ENCODE results near the gene PITPNM3. TPM values are rescaled to one million over a fixed set of nuclear protein-coding genes. Genes with fewer than 3 reads are reported as not detected.

Gene PITPNM3
- total and polyA plus RNA-seq, 2 of the 8 experiments (the other 6 are each of a cell fraction or from before 2014, with no cell fraction given) = 1.7 to 3.1 TPM

DNA sequence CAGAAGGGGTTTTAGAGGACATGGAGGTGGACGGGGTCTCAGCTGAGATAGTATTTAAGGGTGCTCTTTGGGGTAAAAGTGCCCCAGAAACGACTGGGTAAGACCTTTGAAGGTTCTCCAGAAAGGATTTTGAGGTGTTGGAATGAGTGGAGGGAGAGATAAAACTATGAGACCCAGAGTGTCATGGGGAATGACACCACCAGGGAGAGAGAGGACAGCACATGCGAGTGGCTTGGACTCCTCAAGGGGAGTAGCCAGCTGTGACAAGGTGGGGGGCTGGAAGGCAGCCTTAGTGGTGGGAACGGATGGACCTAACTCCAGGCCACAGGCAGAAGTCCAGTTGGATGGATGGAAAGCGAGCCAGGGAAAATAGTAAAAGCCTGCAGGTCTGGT is 19.2 kb upstream of the PITPNM3 start:
- DNase-seq (ENCODE audit: low read depth in 1 of 2, low spot score in 2 of 2) (no peak), FAIRE-seq (no peak)
- ChIA-PET CTCF (ENCODE audit: partially characterized antibody) (interaction anchor here (0.9 to 3.2 kb wide), 3 partner anchors 23 to 103 kb away, joined by 3 to 19 read pairs (median 3); no protein-coding TSS in a partner anchor), POLR2A (ENCODE audit: partially characterized antibody) (interaction anchor here (1.2 kb wide), 2 partner anchors 17 to 80 kb away, joined by 3 read pairs; no protein-coding TSS in a partner anchor)
- Histone ChIP-seq H3K9ac (replicated peaks in 1 of 4; ENCODE audit: extremely low read depth in 1 of 4, low read depth in 3 of 4, low read length in 3 of 4) (no peak overlapping the region), H3K4ac (replicated peaks; ENCODE audit: insufficient read length, low read depth, low read length) (no peak overlapping the region), H3K79me2 (ENCODE audit: control insufficient read depth in 1 of 2, insufficient read depth in 2 of 2, low read length in 2 of 2) (no peaks in the 10 kb centered on the region), H4K91ac (replicated peaks; ENCODE audit: insufficient read length, low read length) (no peak overlapping the region), H2BK20ac (ENCODE audit: low read length) (no peak overlapping the region), H3K18ac (ENCODE audit: extremely low read depth, low read length) (no peak overlapping the region), H3K36me3 (ENCODE audit: control insufficient read depth in 2 of 4, insufficient read depth in 4 of 4, low read length in 3 of 4) (peaks cover 0 to 9% (median 2%) of the 10 kb centered on the region in 4 experiments; a peak in 2 of 8 replicates), H3K4me1 (replicated peaks in 1 of 4; ENCODE audit: control insufficient read depth in 3 of 4, insufficient read depth in 4 of 4, low read length in 3 of 4) (peaks cover 0 to 10% (median 4%) of the 10 kb centered on the region in 4 experiments; a peak in 4 of 7 replicates), H3K56ac (replicated peaks; ENCODE audit: insufficient read length, low read depth, low read length) (no peak overlapping the region), H3K79me1 (ENCODE audit: low read depth, low read length) (no peaks in the 10 kb centered on the region; the same call in 1 of the 2 replicates), H2BK120ac (replicated peaks; ENCODE audit: low read depth, low read length) (no peak overlapping the region), H2BK15ac (ENCODE audit: low read length) (no peak overlapping the region), H2BK12ac (ENCODE audit: low read depth, low read length) (no peak overlapping the region), H4K5ac (ENCODE audit: insufficient read length, low read depth, low read length) (no peak overlapping the region), H3K14ac (ENCODE audit: insufficient read length) (no peak overlapping the region), H3K27me3 (replicated peaks in 1 of 4; ENCODE audit: control insufficient read depth in 3 of 4, extremely low read depth in 1 of 4, insufficient read depth in 3 of 4, low read length in 3 of 4) (no peaks in the 10 kb centered on the region), H3K23ac (ENCODE audit: insufficient read length) (no peak overlapping the region), H3K4me2 (ENCODE audit: insufficient read depth in 1 of 2, low read depth in 2 of 2, low read length in 2 of 2) (no peak overlapping the region), H3K9me3 (ENCODE audit: insufficient read depth in 2 of 2, low read depth in 1 of 2, low read length in 1 of 2) (no peaks in the 10 kb centered on the region), H2AK5ac (ENCODE audit: low read depth, low read length) (no peak overlapping the region), H2BK5ac (ENCODE audit: low read depth, low read length) (no peak overlapping the region), H4K20me1 (replicated peaks in 1 of 2; ENCODE audit: control insufficient read depth in 1 of 2, insufficient read depth in 2 of 2, low read length in 2 of 2) (no peaks in the 10 kb centered on the region), H3K23me2 (ENCODE audit: low read depth, low read length) (no peaks in the 10 kb centered on the region), H2AFZ (ENCODE audit: low read length) (no peak overlapping the region), H4K8ac (ENCODE audit: extremely low read depth, insufficient read depth, low read length) (no peak overlapping the region), H3K4me3 (ENCODE audit: extremely low read depth in 1 of 4, insufficient read depth in 2 of 4, low read depth in 3 of 4, low read length in 4 of 4) (no peak overlapping the region), H3K27ac (ENCODE audit: low read depth, low read length) (no peak overlapping the region)
- WGBS, 2 experiments (ENCODE audit: extremely low coverage in 1 of 2, insufficient coverage in 1 of 2, insufficient read length in 1 of 2, insufficient replicate concordance in 2 of 2, low coverage in 1 of 2, low lambda C conversion rate in 2 of 2, missing lambda C conversion rate in 1 of 2) = 80% methylated on average over 5 of the region's 5 CpGs; no CpG with 5 or more reads in 1 of the 2 experiments
- no peak for TF ChIP-seq CTBP2 (IDR thresholded peaks at IDR 0.05; ENCODE audit: borderline replicate concordance, insufficient read depth, insufficient read length, low read length)
- TF ChIP-seq, protein P1, sequence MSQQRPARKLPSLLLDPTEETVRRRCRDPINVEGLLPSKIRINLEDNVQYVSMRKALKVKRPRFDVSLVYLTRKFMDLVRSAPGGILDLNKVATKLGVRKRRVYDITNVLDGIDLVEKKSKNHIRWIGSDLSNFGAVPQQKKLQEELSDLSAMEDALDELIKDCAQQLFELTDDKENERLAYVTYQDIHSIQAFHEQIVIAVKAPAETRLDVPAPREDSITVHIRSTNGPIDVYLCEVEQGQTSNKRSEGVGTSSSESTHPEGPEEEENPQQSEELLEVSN (IDR thresholded peaks at IDR 0.05) = no peak
- TF ChIP-seq BCL11A (IDR thresholded peaks at IDR 0.05; ENCODE audit: low read depth in 2 of 2, low read length in 2 of 2) = no peak
- no peak for TF ChIP-seq POLR2AphosphoS5 (IDR thresholded peaks at IDR 0.05; ENCODE audit: low read depth, low read length)
- no peak for TF ChIP-seq SRF (IDR thresholded peaks at IDR 0.05; ENCODE audit: low read depth, low read length)
- TF ChIP-seq YY1 (IDR thresholded peaks at IDR 0.05; ENCODE audit: low read depth, low read length) = no peak
- TF ChIP-seq POU5F1 (IDR thresholded peaks at IDR 0.05; ENCODE audit: low read depth, low read length) = no peak
- no peak for TF ChIP-seq NRF1 (IDR thresholded peaks at IDR 0.05; ENCODE audit: low read depth, low read length)
